Stimulated activated naive CD8-positive, alpha-beta T cell treated with anti-CD3 and anti-CD28 coated beads, Interleukin-15, Interleukin-2, amounts not matched to agents 100 ng/mL and 50 ng/mL, for 24 hours (primary cell): ENCODE data around the gene CPEB1.

ENCODE experiments used
- H3K27ac Mint-ChIP-seq: one replicate; pipeline ENCODE4 v1.8.0; 2021; ENCODE audit warnings: mild to moderate bottlenecking, mixed read lengths
- H3K27me3 Mint-ChIP-seq: one replicate; pipeline ENCODE4 v1.8.0; 2021; ENCODE audit warnings: mixed read lengths
- H3K36me3 Mint-ChIP-seq: one replicate; pipeline ENCODE4 v1.8.0; 2021; ENCODE audit warnings: low read depth, mixed read lengths
- H3K4me1 Mint-ChIP-seq: one replicate; pipeline ENCODE4 v1.8.0; 2021; ENCODE audit warnings: low read depth, mixed read lengths
- H3K4me3 Mint-ChIP-seq: one replicate; pipeline ENCODE4 v1.8.0; 2021; ENCODE audit warnings: mild to moderate bottlenecking, mixed read lengths
- H3K9me3 Mint-ChIP-seq: one replicate; pipeline ENCODE4 v1.8.0; 2021; ENCODE audit warnings: mixed read lengths

CPEB1 gene

DNA sequence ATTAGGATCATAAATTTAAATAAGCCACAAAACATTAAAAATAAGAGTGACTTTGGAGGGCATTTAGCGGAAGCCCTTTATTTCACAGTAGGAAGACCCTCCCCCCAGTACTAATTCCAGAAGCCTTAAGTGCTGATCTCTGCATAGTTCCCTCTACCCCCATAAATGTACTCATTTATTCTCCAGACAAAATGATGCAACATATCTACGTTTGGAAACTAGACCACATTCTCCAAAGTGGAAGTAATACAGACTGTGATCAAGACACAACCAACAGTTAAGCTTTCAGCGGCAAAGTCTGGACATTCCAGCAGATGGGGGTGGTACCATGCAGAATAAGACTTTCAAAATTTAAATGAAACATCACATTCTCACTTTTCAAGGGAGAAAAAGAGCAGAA is 62.1 kb downstream of the CPEB1 start:
- Mint-ChIP-seq H3K4me1 (no peaks in the 10 kb centered on the region), H3K27ac (no peak overlapping the region), H3K9me3 (no peaks in the 10 kb centered on the region), H3K27me3 (peaks cover 6% of the 10 kb centered on the region), H3K4me3 (no peak overlapping the region), H3K36me3 (no peaks in the 10 kb centered on the region)

DNA sequence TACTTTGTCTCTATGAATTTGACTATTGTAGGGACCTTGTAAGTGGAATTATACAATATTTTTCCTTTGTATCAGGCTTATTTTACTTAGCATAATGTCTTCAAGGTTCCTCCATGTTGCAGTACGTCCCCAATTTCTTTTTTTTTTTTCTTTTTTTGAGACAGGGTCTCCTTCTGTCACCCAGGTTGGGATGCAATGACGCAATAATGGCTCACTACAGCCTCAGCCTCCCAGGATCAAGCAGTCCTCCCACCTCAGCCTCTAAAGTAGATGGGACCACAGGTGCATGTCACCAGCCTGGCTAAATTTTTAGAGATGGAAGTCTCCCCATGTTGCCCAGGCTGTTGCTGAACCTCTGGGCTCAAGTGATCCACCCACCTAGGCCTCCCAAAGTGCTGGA is 66.5 kb downstream of the CPEB1 start:
- H3K27ac Mint-ChIP-seq = no peak overlapping the region
- H3K9me3 Mint-ChIP-seq = no peaks in the 10 kb centered on the region
- peaks cover 6% of the 10 kb centered on the region for H3K27me3 Mint-ChIP-seq
- H3K4me1 Mint-ChIP-seq = no peaks in the 10 kb centered on the region
- H3K36me3 Mint-ChIP-seq = no peaks in the 10 kb centered on the region
- H3K4me3 Mint-ChIP-seq = no peak overlapping the region

DNA sequence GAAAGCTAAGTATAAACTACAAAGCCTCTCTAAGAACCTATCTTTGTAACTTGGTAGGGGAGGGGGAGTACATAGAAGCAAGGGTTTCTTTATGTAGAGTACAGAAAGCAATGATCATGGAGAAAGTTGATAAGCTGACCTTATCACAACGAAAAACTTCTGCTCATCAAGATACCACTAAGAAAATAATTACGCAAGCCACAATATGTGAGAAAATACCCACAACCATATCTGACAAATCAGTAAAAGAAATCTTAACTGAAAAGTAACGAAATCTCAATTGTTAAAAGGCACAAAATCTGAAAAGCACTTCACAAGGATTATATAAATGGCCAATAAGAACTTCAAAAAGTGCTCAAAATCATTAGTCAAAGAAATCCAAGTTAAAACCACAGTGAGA is 71.8 kb downstream of the CPEB1 start:
- H3K27me3 Mint-ChIP-seq = peaks cover 20% of the 10 kb centered on the region

DNA sequence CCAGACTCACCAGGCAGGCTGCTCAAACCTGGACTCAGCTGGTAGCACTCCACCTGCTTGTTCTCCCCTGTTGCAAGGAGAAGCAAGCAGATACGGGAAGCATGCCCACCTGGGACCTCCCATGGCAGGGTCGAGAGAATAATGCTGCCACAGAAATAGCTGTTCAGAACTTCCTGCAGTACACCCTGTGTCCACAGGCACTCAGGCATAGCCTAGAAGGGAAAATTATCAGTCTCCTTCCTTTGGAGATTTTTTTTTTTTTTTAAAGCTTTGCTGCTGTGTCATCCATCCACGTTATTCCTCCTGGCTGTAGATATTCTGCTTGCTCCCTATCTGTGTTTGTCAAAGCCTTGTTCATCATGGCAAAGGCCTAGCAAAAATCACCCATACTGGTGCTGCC is 74.2 kb downstream of the CPEB1 start:
- no peak overlapping the region for H3K4me3 Mint-ChIP-seq
- no peaks in the 10 kb centered on the region for H3K4me1 Mint-ChIP-seq
- H3K9me3 Mint-ChIP-seq = no peaks in the 10 kb centered on the region
- peaks cover 20% of the 10 kb centered on the region for H3K27me3 Mint-ChIP-seq
- no peak overlapping the region for H3K27ac Mint-ChIP-seq
- no peaks in the 10 kb centered on the region for H3K36me3 Mint-ChIP-seq

More for the DNA sequence above, 71.8 kb downstream of the CPEB1 start:
- Mint-ChIP-seq H3K4me3 (no peak overlapping the region), H3K4me1 (no peaks in the 10 kb centered on the region), H3K36me3 (no peaks in the 10 kb centered on the region), H3K9me3 (no peaks in the 10 kb centered on the region), H3K27ac (no peak overlapping the region)

DNA sequence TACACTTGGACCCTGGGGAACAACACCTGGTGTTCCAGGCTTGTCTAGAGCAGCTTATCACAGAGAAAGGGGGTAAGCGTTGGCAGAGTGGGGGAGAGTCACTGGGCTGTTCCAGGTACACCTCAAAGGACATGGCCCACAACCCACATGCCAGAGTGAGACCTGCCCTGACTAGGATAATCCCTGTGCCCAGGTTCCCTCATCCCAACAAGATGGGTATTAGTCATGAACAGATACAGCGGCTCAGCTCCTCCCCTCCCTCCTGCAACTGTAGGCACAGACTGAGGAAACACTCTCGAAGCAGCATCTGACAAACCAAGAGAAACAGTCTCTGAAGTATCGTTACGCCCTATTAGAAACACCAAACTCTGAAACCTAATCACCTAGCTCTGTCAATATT is 74.9 kb downstream of the CPEB1 start:
- Mint-ChIP-seq H3K36me3 (no peaks in the 10 kb centered on the region), H3K27me3 (peaks cover 20% of the 10 kb centered on the region), H3K9me3 (no peaks in the 10 kb centered on the region), H3K27ac (no peak overlapping the region), H3K4me3 (no peak overlapping the region), H3K4me1 (no peaks in the 10 kb centered on the region)

DNA sequence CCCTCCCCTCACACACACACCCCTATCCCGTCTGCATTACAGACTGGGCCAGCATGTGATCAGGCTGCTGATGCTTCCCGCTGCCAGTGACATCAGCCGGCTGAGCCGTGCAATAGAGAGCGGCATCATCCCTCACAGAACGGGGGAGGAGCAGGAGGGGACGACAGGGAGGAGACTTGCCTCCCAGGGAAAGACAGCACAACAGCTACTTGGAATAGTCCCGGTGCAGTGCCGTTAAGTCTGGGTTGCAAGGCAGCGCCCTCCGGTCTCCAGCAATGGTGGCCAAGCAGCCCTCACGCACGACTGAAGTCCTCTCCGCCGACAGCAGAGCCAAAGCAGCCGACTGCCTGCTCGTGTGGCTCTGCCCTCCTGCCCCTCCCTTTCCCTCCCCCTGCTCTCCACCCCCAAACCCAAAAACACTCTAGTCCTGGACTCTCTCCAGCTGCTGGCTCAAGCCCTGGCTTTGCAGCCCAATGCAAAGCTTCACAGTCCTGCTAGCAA is 75.4 kb downstream of the CPEB1 start:
- Mint-ChIP-seq H3K27me3 (peaks cover 20% of the 10 kb centered on the region), H3K9me3 (no peaks in the 10 kb centered on the region), H3K4me3 (no peak overlapping the region), H3K4me1 (no peaks in the 10 kb centered on the region), H3K27ac (no peak overlapping the region), H3K36me3 (no peaks in the 10 kb centered on the region)

DNA sequence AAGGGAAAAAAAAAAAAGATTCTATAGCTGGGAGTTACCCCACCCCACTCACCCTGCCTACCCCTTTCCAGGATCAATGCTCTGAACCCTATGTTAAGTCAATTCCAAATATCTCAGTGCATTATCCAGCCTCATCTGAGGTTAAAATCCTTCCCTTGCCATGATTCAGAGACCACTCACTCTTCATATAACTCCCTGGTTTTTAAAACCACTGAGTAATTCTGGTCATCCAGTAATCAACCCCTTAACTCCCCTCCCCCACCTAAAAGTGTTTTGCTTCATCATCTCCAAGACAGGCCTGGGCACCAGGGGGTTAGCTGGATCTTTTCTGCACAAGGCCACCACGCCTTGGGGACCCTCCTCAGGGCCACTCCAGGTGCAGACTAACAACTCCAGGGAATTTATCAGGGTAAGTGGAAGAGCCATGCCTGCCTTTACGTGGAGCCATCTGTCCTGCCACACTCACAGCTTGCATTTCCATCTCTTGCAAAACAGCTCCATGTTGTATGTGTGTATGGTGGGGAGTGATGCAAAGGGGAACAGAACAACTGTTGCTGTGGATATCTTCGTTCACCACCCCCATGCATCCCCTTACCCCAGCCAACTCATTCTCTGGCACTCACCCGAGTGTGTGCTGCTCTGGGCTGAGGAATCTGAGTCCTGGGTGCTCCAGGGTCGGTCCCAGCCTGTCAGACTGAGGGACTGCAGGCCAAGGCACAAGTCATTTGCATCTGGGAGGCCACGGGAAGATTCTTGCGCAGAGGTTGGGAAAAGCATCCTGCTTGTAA is 76.2 kb downstream of the CPEB1 start:
- H3K4me1 Mint-ChIP-seq = no peaks in the 10 kb centered on the region
- no peaks in the 10 kb centered on the region for H3K36me3 Mint-ChIP-seq
- no peak overlapping the region for H3K4me3 Mint-ChIP-seq
- H3K27me3 Mint-ChIP-seq = peaks cover 20% of the 10 kb centered on the region
- no peaks in the 10 kb centered on the region for H3K9me3 Mint-ChIP-seq
- H3K27ac Mint-ChIP-seq = no peak overlapping the region

DNA sequence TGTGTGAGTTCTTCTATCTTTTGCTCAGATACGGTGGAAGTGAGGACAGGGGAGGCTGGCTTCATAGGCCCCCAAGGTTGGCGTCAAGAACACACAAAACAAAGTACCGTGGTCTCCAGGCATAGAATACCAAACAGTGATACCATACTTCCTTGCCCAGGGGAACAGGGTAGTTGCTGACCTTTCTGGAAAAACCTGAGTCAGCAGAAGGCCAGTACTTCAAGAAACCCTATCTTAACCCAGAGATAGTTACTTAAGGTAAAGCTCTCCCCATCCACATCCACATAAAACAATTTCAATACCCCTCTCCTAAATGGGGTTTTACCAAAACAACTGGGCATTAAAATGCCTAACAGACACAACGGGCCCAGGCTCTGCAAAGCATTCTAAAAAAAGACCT is 77.3 kb downstream of the CPEB1 start:
- H3K27ac Mint-ChIP-seq = no peak overlapping the region
- no peaks in the 10 kb centered on the region for H3K4me1 Mint-ChIP-seq
- H3K9me3 Mint-ChIP-seq = no peaks in the 10 kb centered on the region
- H3K36me3 Mint-ChIP-seq = no peaks in the 10 kb centered on the region
- peaks cover 14% of the 10 kb centered on the region for H3K27me3 Mint-ChIP-seq
- no peak overlapping the region for H3K4me3 Mint-ChIP-seq

DNA sequence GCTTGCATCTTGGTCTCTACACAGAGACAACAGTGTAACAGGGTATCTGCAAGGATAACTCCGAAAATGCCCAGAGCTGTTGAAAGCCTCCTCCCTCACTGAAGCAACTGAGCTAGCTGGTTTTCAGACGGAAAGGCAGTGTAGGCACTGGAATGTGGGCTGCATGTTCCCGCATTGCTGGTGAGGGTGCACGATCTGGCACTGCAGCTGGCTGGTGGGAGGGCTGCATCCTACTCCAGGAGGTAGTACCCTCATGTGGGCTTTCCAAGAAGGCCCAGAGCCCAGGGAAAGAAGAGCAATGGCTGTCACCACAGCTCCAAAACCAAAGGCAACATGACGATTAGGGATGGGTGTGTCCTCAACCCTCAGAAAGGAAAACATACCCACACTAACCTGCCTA is 78.2 kb downstream of the CPEB1 start:
- Mint-ChIP-seq H3K27me3 (peaks cover 11% of the 10 kb centered on the region), H3K4me1 (no peaks in the 10 kb centered on the region), H3K4me3 (no peak overlapping the region), H3K27ac (no peak overlapping the region), H3K9me3 (no peaks in the 10 kb centered on the region), H3K36me3 (no peaks in the 10 kb centered on the region)

DNA sequence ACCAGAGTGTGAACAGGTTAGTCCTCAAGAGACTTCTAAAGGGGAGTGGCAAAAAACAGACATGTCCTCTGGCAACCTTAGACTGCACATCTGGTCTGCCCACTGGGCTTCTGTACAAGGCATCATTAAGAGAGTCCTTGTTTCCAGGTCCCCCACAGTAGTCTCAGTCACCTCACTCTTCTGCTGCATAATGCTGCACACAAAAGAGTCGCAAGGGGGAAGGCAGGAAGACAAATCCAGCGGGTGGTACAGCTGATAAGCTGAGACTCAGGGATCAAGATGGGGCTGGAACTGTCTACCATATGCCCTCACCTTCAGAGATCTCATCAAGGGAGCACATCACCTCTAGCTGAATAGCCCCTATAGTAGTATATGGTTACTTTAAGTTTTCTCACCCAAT is 79.5 kb downstream of the CPEB1 start:
- Mint-ChIP-seq H3K9me3 (no peaks in the 10 kb centered on the region), H3K27ac (no peak overlapping the region), H3K4me3 (no peak overlapping the region), H3K4me1 (no peaks in the 10 kb centered on the region), H3K36me3 (no peaks in the 10 kb centered on the region), H3K27me3 (peaks cover 4% of the 10 kb centered on the region)

DNA sequence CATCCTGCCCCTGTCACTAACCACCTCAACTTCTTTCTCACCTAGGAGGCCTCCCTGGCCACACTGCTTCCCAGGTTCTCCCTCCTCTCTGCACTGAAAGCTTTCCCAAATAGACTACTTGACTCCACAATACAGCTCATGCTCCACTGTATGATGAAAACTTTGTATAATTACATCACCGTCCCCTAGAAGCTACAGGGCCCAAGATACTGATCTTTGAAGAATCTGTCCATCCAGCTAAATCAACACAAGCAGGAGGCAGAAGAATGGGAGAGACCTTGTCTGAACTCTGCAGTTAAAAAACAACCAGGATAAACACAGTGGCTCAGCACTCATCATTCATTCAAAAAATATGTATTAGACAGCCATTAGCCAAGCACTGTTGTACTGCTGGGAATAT is 80.5 kb downstream of the CPEB1 start:
- no peak overlapping the region for H3K4me3 Mint-ChIP-seq
- H3K9me3 Mint-ChIP-seq = no peaks in the 10 kb centered on the region
- H3K36me3 Mint-ChIP-seq = no peaks in the 10 kb centered on the region
- no peaks in the 10 kb centered on the region for H3K4me1 Mint-ChIP-seq
- peaks cover 4% of the 10 kb centered on the region for H3K27me3 Mint-ChIP-seq
- H3K27ac Mint-ChIP-seq = no peak overlapping the region

DNA sequence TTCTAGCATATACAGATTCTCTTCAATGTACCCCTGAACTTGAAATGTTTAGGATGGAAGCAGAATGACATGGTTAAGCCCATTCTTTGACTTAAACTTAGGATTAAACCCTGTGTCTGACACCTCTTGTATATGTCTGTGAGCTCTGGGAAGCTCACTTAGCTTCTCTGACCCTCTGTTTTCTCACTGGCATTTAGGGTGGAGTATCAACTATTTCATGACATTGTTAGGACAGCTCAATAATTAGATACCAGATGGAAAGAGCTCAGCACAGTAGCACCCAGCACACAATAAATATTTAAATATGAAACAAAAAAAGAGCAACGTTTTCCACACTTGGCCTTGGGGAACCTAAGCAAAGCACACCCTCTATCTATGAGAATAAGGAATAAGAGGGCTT is 88.7 kb downstream of the CPEB1 start:
- Mint-ChIP-seq H3K36me3 (no peaks in the 10 kb centered on the region), H3K4me3 (no peak overlapping the region), H3K9me3 (no peaks in the 10 kb centered on the region), H3K27ac (no peak overlapping the region), H3K4me1 (no peaks in the 10 kb centered on the region), H3K27me3 (no peaks in the 10 kb centered on the region)

DNA sequence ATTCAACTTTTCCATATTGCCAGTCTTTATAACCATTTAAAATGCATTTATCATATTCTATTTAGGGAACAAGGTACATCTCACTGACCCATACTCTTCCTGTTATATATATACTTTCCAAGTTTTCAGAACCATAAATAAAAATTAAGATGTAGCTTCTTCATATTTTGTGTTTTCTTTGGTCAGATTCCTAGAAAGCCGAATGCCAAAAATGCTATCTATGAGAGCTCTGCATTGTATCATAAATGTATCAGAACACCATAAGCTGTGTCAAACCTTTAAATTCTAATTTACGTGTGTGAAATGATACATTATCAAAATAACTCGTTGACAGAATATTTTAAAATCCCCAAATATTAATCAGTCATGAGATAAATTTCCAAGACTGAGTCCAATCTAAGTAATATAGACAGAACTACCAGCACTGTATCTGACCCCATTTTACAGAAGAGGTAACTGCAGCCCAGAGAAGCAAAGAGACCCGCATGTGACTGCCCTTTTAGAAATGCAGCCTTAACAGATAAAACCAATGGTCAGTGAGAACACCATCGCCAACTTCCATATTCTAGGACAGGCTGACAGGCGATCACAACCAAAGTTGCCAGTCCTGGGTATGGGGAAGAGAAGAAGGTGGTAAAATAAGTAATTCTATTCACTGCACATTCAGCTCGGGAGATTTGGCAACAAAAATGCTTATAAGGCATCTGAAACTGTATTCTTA is 90.7 kb downstream of the CPEB1 start:
- Mint-ChIP-seq H3K36me3 (no peaks in the 10 kb centered on the region), H3K27me3 (peaks cover 5% of the 10 kb centered on the region), H3K4me3 (no peak overlapping the region), H3K9me3 (no peaks in the 10 kb centered on the region), H3K27ac (no peak overlapping the region), H3K4me1 (no peaks in the 10 kb centered on the region)

DNA sequence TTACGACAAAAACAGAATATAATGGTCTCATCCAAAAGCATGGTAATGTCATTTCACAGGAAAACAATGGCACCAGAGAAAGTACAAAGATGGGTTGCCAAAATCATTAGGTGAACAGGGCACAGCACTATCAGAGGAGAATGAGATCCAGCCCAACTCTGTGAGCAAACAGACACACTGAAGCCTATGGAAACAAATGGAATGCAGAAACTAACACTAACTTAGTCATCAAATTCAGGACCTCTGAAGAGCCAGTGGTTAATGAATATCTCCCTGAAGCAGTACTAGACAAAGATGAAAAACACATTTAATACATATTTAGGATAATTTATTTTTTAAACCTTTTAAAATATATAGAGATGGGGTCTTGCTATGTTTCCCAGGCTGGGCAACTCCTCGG is 92.3 kb downstream of the CPEB1 start:
- Mint-ChIP-seq H3K4me1 (no peaks in the 10 kb centered on the region), H3K27ac (no peak overlapping the region), H3K27me3 (peaks cover 5% of the 10 kb centered on the region), H3K4me3 (no peak overlapping the region), H3K9me3 (no peaks in the 10 kb centered on the region), H3K36me3 (no peaks in the 10 kb centered on the region)

DNA sequence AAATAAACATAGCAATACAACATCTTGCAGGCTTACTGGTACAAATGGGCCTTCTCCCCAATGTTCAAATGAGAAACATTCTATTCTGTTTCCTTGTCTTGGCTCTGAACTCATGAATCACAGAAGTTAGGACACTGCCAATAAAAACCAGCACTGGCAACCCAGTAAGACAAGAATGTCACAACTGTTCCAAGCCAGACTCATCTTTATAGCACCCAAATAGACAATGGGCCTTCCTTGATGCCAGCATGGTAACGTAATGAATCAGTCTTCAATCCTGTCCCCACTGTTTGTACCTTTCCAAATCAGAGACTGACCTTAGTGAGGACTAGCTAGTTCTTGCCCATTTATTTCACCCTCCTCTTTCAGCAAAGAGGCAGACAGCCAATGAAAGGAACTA is 92.8 kb downstream of the CPEB1 start:
- no peaks in the 10 kb centered on the region for H3K9me3 Mint-ChIP-seq
- H3K27ac Mint-ChIP-seq = no peak overlapping the region
- H3K27me3 Mint-ChIP-seq = peaks cover 5% of the 10 kb centered on the region
- H3K4me1 Mint-ChIP-seq = no peaks in the 10 kb centered on the region
- H3K4me3 Mint-ChIP-seq = no peak overlapping the region
- no peaks in the 10 kb centered on the region for H3K36me3 Mint-ChIP-seq
